Endothelial cell (in vitro differentiated cells): ENCODE results near the gene CSNK2B. TPM values are rescaled to one million over a fixed set of nuclear protein-coding genes. Genes with fewer than 3 reads are reported as not detected.

Experiments used
- DNase-seq: peaks from one replicate; pipeline ENCODE4 v3.0.0; 2021; ENCODE audit warnings: low spot score
- H3K27ac Mint-ChIP-seq: one replicate; pipeline ENCODE4 v1.8.0; 2021; ENCODE audit warnings: mixed read lengths, inconsistent platforms; ENCODE audit not compliant: unreplicated experiment
- H3K27me3 Mint-ChIP-seq: one replicate; pipeline ENCODE4 v1.8.0; 2021; ENCODE audit warnings: mild to moderate bottlenecking, moderate library complexity, mixed read lengths, inconsistent platforms; ENCODE audit not compliant: unreplicated experiment
- H3K36me3 Mint-ChIP-seq: one replicate; pipeline ENCODE4 v1.8.0; 2021; ENCODE audit warnings: mild to moderate bottlenecking, low read depth, mixed read lengths, inconsistent platforms; ENCODE audit not compliant: unreplicated experiment
- H3K4me1 Mint-ChIP-seq: one replicate; pipeline ENCODE4 v1.8.0; 2021; ENCODE audit warnings: mild to moderate bottlenecking, mixed read lengths, inconsistent platforms; ENCODE audit not compliant: unreplicated experiment
- H3K4me3 Mint-ChIP-seq: one replicate; pipeline ENCODE4 v1.8.0; 2021; ENCODE audit warnings: mild to moderate bottlenecking, mixed read lengths, inconsistent platforms; ENCODE audit not compliant: unreplicated experiment
- H3K9me3 Mint-ChIP-seq: one replicate; pipeline ENCODE4 v1.8.0; 2021; ENCODE audit warnings: mixed read lengths, inconsistent platforms; ENCODE audit not compliant: unreplicated experiment
- total RNA-seq: library from RNA; stranded (reverse); fragmentation: NEBNext Ultra II Directional; extraction: Animal tissue kit (Norgen Biotek cat#: 25700); gene quantifications from one replicate; pipeline ENCODE4 v1.2.1, GENCODE V29; 2021; ENCODE audit not compliant: unreplicated experiment
- TF ChIP-seq, protein P1 (sequence below): fragments of 200-600 bp; sonication (generic); IDR thresholded peaks from one replicate; pipeline ENCODE4 v1.5.0; 2021; ENCODE audit warnings: antibody characterized with exemption; ENCODE audit not compliant: unreplicated experiment

CSNK2B gene
- total RNA-seq, 1 donor from 2014 or later = 164 TPM

DNA sequence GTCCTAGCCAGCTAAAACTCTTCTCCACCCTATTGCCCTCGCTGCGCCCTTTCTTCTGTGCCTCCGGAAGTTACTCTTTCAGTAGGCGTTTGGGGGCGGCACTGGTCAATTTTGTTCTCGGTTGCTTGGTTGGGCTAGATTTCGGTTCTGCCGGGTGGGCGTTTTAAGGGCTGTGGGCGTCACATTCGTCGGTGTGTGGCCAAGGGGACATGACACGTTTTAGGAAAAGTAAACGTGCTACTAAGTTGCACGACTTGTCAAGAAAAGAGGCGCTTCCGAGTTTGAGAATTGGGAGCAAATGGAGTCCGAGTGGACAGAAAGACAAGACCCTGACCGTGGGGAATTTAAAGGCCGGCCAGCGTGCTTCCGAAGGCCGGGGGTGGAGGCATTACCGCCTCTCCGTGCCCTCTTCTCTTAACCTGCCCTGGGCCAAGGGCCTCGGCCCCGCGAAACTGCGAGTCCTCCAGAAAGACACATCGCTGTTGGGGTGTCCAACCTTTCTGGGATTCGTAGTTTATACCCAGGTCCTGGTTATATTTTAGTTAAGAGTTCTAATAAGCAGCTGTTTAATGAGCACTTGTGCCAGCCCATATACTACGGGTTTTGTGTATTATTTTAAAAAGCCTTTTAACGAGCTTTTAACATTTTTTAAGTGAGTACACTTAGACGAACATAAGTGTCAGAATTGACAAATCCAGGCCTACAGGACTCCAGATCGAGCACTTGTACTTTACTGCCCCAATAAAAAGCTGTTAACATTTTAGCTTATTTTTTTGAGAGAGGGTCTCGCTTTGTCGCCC, 12.8 kb upstream of the CSNK2B start:
- peaks cover 6% of the 10 kb centered on the region for H3K27me3 Mint-ChIP-seq
- peak overlapping the region; percentile 93 for H3K4me3 Mint-ChIP-seq
- peaks cover 21% of the 10 kb centered on the region for H3K4me1 Mint-ChIP-seq
- peak overlapping the region; percentile 97 for H3K27ac Mint-ChIP-seq
- H3K9me3 Mint-ChIP-seq = no peaks in the 10 kb centered on the region
- peaks cover 16% of the 10 kb centered on the region for H3K36me3 Mint-ChIP-seq
- DNase-seq = peak; percentile 16
- TF ChIP-seq, protein P1, sequence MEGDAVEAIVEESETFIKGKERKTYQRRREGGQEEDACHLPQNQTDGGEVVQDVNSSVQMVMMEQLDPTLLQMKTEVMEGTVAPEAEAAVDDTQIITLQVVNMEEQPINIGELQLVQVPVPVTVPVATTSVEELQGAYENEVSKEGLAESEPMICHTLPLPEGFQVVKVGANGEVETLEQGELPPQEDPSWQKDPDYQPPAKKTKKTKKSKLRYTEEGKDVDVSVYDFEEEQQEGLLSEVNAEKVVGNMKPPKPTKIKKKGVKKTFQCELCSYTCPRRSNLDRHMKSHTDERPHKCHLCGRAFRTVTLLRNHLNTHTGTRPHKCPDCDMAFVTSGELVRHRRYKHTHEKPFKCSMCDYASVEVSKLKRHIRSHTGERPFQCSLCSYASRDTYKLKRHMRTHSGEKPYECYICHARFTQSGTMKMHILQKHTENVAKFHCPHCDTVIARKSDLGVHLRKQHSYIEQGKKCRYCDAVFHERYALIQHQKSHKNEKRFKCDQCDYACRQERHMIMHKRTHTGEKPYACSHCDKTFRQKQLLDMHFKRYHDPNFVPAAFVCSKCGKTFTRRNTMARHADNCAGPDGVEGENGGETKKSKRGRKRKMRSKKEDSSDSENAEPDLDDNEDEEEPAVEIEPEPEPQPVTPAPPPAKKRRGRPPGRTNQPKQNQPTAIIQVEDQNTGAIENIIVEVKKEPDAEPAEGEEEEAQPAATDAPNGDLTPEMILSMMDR = no peak

GRCh38 chr6:31654574-31655348, 11.1 kb upstream of the CSNK2B start:
- Mint-ChIP-seq H3K36me3 (peaks cover 7% of the 10 kb centered on the region), H3K4me1 (peaks cover 25% of the 10 kb centered on the region), H3K27ac (no peak overlapping the region), H3K27me3 (peaks cover 11% of the 10 kb centered on the region), H3K9me3 (no peaks in the 10 kb centered on the region), H3K4me3 (no peak overlapping the region)
- TF ChIP-seq, protein P1 = no peak
- no peak for DNase-seq

DNA sequence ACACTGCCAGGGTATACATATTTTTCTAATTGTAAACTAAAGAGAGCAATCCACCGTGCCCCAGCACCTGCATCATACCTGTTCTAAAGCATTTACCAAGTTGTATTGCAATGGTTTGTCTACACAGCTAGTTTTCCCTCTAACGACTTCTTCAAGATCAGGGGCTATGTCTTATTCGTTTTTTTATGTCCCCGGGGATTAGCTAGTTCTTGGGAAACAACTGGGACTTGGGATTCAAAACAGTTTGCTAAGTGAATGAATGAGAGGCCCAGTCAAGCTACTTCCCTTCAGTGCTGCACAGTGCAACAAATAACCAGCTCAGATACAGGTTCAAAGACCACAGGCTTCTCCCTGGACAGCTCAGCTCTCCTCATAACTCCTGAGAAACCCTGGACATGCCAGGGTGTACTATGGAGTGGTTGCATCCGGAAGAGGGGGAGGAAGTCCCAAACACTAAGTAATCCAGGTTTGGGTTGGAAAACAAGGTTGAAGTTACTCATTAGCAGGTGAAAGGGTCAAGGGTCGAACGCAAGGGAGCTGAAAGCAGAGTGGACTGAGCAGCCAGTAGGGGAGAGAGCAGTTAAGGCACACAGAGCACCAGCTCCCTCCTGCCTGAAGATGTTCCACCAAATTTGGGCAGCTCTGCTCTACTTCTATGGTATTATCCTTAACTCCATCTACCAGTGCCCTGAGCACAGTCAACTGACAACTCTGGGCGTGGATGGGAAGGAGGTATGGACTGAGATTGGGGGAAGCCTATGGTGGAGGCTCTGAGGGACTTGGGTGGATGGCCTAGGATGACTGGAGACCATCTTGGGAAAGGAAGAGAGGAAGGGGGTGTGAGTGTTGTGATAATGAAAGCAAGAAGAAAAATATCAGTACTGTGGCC, 10.3 kb upstream of the CSNK2B start, which contains the start of gene APOM:
Gene APOM (plus strand): TSS at position 546 of the 889 bp plus-strand sequence. CDS start 73 bp downstream, at position 619.
- H3K9me3 Mint-ChIP-seq = no peaks in the 10 kb centered on the region
- peaks cover 7% of the 10 kb centered on the region for H3K36me3 Mint-ChIP-seq
- H3K27ac Mint-ChIP-seq = no peak within 1 kb of the TSS
- H3K4me3 Mint-ChIP-seq = no peak within 1 kb of the TSS
- DNase-seq = no peak
- TF ChIP-seq, protein P1 = no peak
- H3K4me1 Mint-ChIP-seq = peaks cover 26% of the 10 kb centered on the region
- H3K27me3 Mint-ChIP-seq = peaks cover 9% of the 10 kb centered on the region

- H3K9me3 Mint-ChIP-seq = no peaks in the 10 kb centered on the region
- no peak for DNase-seq
- peak overlapping the region; percentile 48 for H3K27ac Mint-ChIP-seq
- peaks cover 17% of the 10 kb centered on the region for H3K4me1 Mint-ChIP-seq
- H3K27me3 Mint-ChIP-seq = peaks cover 7% of the 10 kb centered on the region
- H3K36me3 Mint-ChIP-seq = peaks cover 7% of the 10 kb centered on the region
- H3K4me3 Mint-ChIP-seq = peak overlapping the region; percentile 62
- TF ChIP-seq, protein P1 = no peak
Observed at GRCh38 chr6:31657406-31658157, 8.3 kb upstream of the CSNK2B start.
